Right lobe of liver (tissue), 4 donors: ENCODE data around the gene SLTM.
"Not testable (repeated sequence)": the region's sequence is repeated elsewhere in the genome, so short reads cannot be mapped to it uniquely, and the experiment has no call there.

Experiments used
- CTCF ChIP-seq, 4 donors: fragments of 200-600 bp in 3 of 4; fragments of 450-650 bp in 1 of 4; IDR thresholded peaks; one replicate each; pipeline versions ENCODE4 v1.5.1 to v1.8.0; 2016 to 2022; ENCODE audit warnings: antibody characterized with exemption in 4 of 4, mild to moderate bottlenecking in 2 of 4
- POLR2A ChIP-seq: fragments of 450-650 bp; IDR thresholded peaks from one replicate; pipeline ENCODE4 v1.6.1; 2017; ENCODE audit warnings: antibody characterized with exemption, mild to moderate bottlenecking
- donor health status: DM: no; HTN: no; CAD: no.
- donor health status: DM: no; HTN: no; CAD: no.
- donor health status: DM: no; HTN: yes; CAD: no.

DNA sequence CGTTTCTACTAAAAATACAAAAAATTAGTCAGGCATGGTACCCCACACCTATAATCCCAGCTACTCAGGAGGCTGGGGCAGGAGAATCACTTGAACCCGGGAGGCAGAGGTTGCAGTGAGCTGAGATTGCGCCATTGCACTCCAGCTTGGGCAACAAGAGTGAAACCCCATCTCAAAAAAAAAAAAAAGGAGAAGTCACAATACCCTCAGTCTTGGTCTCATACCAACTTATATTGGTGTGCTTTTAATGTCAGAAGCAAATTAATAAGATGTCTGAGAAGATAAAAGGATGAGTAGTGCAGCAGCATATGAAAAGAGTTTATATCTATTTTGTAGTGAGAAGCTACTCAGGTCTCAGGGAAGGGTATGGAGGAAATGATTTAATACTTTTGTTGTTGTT, 49.6 kb downstream of the SLTM start:
- not testable (repeated sequence) for TF ChIP-seq CTCF (IDR thresholded peaks at IDR 0.05); POLR2A
